Measurements from ENCODE around the gene PCDHB7. TPM values are rescaled to one million over a fixed set of nuclear protein-coding genes. Genes with fewer than 3 reads are reported as not detected.
"Not testable (repeated sequence)": the region's sequence is repeated elsewhere in the genome, so short reads cannot be mapped to it uniquely, and the experiment has no call there.

The PCDHB7 gene
- 0.25 TPM for total RNA-seq

DNA sequence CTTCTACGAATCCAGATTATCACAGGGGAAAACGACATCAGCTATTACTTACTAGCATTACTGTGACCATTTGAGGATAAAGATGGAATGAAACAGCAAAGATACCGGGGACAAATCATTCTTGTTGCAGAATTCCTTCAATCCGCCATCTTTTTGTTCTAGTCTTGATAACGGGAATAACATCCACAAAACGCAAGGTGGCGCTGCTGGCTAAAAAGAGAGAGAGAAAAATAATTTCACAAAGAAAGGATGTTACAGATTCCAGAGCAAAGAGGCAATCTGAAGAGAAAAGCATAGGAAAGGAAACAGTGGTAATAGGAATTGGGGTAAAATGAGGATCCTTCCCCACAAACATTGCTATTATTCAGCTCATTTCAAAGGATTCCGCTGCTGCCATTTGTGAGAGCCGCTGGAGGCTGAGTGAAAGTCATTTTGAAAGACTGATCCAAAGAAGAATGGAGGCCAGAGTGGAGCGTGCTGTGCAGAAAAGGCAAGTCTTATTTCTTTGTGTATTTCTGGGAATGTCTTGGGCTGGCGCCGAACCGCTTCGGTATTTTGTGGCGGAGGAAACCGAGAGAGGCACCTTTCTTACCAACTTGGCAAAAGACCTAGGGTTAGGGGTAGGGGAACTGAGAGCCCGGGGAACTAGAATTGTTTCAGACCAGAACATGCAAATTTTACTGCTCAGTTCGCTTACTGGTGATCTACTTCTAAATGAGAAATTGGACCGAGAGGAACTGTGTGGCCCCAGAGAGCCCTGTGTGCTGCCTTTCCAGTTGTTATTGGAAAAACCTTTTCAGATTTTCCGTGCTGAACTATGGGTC lies at the start of gene PCDHB7:
Gene PCDHB7 (plus strand): TSS at position 264 of the 824 bp plus-strand sequence. CDS start 192 bp downstream, at position 456.
- no peak for DNase-seq (ENCODE audit: low spot score)

DNA sequence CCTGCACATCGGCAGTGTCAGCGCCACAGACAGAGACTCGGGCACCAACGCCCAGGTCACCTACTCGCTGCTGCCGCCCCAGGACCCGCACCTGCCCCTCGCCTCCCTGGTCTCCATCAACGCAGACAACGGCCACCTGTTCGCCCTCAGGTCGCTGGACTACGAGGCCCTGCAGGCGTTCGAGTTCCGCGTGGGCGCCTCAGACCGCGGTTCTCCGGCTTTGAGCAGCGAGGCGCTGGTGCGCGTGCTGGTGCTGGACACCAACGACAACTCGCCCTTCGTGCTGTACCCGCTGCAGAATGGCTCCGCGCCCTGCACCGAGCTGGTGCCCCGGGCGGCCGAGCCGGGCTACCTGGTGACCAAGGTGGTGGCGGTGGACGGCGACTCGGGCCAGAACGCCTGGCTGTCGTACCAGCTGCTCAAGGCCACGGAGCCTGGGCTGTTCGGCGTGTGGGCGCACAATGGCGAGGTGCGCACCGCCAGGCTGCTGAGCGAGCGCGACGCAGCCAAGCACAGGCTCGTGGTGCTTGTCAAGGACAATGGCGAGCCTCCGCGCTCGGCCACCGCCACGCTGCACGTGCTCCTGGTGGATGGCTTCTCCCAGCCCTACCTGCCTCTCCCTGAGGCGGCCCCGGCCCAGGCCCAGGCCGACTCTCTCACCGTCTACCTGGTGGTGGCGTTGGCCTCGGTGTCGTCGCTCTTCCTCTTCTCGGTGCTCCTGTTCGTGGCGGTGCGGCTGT lies 48.9 kb upstream of the PCDHB7 start:
- not testable (repeated sequence) for DNase-seq (ENCODE audit: low spot score); ATAC-seq

More for the DNA sequence above, at the start of gene PCDHB7:
- ATAC-seq = no peak

DNA sequence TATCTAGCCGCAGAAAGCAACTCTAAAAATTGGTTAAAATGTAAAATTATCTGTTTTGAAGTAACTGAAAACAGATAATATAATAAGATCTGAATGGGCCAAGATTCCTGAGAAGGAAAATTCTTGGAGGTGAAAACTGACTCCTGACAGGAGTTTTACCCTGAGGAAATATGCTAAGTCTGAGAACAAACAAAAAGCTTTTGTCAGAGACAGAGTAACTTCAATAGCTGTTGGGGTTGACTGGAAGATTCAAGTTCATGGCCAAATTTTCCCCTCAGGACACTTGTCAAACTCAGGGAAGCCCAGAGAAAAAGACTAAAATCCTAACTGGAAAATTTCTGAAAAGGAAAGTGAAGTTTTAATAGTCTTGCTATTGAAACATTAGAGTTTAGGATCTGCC lies 45.1 kb upstream of the PCDHB7 start:
- DNase-seq (ENCODE audit: low spot score) (no peak), ATAC-seq (no peak)

DNA sequence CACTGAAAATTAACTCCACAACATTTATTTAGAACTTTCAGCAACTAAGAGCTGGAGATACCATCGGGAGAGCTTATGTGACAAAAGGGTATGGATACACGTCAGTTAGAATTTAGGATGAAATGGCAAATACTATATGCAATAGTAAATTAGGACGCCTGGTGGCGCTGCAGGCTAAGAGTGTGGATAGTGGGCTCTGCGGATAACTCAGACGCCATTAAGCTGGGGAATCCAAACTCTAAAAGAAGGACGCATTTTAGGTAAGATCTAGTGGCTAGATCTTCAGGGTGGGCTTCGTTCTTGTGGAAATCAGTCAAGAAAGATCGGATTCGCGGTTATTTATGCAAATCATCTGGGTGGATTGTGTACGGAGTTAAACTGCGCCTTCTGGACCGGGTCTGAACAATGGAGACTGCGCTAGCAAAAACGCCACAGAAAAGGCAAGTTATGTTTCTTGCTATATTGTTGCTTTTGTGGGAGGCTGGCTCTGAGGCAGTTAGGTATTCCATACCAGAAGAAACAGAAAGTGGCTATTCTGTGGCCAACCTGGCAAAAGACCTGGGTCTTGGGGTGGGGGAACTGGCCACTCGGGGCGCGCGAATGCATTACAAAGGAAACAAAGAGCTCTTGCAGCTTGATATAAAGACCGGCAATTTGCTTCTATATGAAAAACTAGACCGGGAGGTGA lies 37.3 kb upstream of the PCDHB7 start, which contains the start of gene PCDHB5:
Gene PCDHB5 (plus strand): TSS at position 177 of the 688 bp plus-strand sequence. CDS start 229 bp downstream, at position 406.
- DNase-seq (ENCODE audit: low spot score) (no peak), ATAC-seq (peak; percentile 78)

DNA sequence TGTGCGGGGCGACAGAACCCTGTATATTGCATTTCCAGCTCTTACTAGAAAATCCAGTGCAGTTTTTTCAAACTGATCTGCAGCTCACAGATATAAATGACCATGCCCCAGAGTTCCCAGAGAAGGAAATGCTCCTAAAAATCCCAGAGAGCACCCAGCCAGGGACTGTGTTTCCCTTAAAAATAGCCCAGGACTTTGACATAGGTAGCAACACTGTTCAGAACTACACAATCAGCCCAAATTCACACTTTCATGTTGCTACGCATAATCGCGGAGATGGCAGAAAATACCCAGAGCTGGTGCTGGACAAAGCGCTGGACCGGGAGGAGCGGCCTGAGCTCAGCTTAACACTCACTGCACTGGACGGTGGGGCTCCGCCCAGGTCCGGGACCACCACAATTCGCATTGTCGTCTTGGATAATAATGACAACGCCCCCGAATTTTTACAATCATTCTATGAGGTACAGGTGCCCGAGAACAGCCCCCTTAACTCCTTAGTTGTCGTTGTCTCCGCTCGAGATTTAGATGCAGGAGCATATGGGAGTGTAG lies 36.7 kb upstream of the PCDHB7 start:
- DNase-seq (ENCODE audit: low spot score) (no peak), ATAC-seq (no peak)

DNA sequence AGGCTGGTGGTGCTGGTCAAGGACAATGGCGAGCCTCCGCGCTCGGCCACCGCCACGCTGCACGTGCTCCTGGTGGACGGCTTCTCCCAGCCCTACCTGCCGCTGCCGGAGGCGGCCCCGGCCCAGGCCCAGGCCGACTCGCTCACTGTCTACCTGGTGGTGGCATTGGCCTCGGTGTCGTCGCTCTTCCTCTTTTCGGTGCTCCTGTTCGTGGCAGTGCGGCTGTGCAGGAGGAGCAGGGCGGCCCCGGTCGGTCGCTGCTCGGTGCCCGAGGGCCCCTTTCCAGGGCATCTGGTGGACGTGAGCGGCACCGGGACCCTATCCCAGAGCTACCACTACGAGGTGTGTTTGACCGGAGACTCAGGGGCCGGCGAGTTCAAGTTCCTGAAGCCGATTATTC lies 35.1 kb upstream of the PCDHB7 start:
- not testable (repeated sequence) for DNase-seq (ENCODE audit: low spot score)

DNA sequence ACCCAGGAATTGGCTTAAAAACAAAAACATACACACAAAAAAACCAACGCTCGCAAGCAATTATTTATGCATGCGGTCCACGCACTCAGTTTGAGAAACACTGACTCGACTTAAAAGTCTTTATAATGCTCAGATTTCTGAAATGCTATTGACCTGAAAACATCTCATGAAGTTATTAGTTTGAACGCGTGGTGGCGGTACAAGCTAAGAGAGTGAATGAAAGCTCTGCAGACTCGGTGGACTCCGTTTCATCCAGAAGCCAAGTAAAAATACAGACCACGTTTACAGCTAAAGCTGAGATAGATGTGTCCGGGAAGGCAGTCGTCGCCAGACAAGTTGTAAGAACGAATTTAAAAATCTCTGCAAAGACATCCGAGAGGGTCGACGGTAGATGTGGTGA lies 22.6 kb upstream of the PCDHB7 start, which contains the start of gene PCDHB6:
Gene PCDHB6 (plus strand): TSS at position 246 of the 400 bp plus-strand sequence. CDS start 201 bp downstream, outside the sequence.
- no peak for ATAC-seq
- no peak for DNase-seq (ENCODE audit: low spot score)

More for the DNA sequence above, 35.1 kb upstream of the PCDHB7 start:
- ATAC-seq = not testable (repeated sequence)

DNA sequence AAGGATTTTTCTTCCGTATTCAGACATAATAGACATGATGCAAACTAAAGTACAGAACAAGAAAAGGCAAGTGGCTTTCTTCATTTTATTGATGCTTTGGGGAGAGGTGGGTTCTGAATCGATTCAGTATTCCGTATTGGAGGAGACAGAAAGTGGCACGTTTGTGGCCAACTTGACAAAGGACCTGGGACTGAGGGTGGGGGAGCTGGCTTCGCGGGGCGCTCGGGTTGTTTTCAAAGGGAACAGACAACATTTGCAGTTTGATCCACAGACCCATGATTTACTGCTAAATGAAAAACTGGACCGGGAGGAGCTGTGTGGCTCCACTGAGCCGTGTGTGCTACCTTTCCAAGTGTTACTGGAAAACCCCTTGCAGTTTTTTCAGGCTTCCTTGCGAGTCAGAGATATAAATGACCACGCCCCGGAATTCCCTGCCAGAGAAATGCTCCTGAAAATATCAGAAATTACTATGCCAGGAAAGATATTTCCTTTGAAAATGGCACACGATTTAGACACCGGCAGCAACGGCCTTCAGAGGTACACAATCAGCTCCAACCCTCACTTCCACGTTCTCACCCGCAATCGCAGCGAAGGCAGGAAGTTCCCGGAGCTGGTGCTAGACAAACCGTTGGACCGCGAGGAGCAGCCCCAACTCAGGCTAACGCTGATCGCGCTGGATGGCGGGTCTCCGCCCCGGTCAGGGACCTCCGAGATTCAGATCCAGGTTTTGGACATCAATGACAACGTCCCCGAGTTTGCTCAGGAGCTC lies 22.0 kb upstream of the PCDHB7 start:
- ATAC-seq = no peak
- DNase-seq (ENCODE audit: low spot score) = no peak

DNA sequence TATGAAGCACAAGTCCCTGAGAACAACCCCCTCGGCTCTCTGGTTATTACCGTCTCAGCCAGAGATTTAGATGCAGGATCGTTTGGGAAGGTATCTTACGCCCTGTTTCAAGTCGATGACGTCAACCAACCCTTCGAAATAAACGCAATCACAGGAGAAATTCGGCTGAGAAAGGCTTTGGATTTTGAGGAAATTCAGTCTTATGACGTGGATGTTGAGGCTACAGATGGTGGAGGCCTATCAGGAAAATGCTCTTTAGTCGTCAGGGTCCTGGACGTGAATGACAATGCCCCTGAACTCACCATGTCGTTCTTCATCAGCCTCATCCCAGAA lies 21.5 kb upstream of the PCDHB7 start:
- ATAC-seq = no peak

DNA sequence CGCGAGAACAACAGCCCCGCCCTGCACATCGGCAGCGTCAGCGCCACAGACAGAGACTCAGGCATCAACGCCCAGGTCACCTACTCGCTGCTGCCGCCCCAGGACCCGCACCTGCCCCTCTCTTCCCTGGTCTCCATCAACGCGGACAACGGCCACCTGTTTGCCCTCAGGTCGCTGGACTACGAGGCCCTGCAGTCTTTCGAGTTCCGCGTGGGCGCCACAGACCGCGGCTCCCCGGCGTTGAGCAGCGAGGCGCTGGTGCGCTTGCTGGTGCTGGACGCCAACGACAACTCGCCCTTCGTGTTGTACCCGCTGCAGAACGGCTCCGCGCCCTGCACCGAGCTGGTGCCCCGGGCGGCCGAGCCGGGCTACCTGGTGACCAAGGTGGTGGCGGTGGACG lies 20.8 kb upstream of the PCDHB7 start:
- not testable (repeated sequence) for ATAC-seq; DNase-seq (ENCODE audit: low spot score)

More for the DNA sequence above, 21.5 kb upstream of the PCDHB7 start:
- no peak for DNase-seq (ENCODE audit: low spot score)

DNA sequence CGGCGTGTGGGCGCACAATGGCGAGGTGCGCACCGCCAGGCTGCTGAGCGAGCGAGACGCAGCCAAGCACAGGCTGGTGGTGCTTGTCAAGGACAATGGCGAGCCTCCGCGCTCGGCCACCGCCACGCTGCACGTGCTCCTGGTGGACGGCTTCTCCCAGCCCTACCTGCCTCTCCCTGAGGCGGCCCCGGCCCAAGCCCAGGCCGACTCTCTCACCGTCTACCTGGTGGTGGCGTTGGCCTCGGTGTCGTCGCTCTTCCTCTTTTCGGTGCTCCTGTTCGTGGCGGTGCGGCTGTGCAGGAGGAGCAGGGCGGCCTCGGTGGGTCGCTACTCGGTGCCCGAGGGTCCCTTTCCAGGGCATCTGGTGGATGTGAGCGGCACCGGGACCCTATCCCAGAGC lies 20.3 kb upstream of the PCDHB7 start:
- ATAC-seq; DNase-seq (ENCODE audit: low spot score): not testable (repeated sequence)

DNA sequence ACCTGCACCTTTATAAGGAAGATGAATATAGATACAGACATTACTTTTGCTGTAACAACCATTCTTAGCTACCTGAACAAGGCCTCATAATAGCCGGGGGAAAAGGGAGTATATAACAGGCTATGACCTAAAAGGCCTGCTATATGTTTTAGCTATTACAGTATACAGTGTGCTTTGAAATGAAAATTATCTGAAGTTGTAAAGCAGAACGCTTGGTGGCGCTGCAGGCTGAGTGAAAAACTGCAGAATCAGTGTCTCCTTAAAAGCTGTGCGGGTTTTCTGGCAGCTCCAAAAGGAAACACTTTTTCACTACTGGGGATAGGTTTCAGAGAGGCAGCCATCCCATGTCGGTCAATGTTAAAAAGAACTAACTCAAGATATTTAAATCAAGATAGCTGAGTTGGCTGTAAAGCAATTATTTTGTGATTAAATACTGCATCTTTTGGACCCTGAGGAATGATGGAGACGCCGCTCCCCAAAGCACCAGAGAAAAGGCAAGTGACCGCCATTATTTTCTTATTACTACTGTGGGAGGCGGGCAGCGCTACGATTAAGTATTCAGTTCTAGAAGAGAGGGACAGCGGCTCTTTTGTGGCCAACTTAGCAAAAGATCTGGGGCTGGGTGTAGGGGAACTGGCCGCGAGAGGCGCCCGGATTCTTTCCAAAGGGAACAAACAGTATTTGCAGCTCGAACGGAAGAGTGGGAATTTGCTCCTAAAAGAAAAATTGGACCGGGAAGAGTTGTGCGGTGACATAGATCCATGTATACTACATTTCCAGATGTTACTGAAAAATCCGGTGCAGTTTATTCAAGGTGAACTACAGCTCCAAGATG lies 16.7 kb upstream of the PCDHB7 start:
- ATAC-seq (no peak), DNase-seq (ENCODE audit: low spot score) (no peak)

DNA sequence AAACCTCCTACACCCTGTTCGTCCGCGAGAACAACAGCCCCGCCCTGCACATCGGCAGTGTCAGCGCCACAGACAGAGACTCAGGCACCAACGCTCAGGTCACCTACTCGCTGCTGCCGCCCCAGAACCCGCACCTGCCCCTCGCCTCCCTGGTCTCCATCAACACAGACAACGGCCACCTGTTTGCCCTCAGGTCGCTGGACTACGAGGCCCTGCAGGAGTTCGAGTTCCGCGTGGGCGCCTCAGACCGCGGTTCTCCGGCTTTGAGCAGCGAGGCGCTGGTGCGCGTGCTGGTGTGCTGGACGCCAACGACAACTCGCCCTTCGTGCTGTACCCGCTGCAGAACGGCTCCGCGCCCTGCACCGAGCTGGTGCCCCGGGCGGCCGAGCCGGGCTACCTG lies 15.1 kb upstream of the PCDHB7 start:
- ATAC-seq; DNase-seq (ENCODE audit: low spot score): not testable (repeated sequence)

DNA sequence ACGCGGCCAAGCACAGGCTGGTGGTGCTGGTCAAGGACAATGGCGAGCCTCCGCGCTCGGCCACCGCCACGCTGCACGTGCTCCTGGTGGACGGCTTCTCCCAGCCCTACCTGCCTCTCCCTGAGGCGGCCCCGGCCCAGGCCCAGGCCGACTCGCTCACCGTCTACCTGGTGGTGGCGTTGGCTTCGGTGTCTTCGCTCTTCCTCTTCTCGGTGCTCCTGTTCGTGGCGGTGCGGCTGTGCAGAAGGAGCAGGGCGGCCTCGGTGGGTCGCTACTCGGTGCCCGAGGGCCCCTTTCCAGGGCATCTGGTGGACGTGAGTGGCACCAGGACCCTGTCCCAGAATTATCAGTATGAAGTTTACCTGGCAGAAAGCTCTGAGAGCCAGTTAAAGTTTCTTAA lies 14.5 kb upstream of the PCDHB7 start:
- not testable (repeated sequence) for ATAC-seq; DNase-seq (ENCODE audit: low spot score)

DNA sequence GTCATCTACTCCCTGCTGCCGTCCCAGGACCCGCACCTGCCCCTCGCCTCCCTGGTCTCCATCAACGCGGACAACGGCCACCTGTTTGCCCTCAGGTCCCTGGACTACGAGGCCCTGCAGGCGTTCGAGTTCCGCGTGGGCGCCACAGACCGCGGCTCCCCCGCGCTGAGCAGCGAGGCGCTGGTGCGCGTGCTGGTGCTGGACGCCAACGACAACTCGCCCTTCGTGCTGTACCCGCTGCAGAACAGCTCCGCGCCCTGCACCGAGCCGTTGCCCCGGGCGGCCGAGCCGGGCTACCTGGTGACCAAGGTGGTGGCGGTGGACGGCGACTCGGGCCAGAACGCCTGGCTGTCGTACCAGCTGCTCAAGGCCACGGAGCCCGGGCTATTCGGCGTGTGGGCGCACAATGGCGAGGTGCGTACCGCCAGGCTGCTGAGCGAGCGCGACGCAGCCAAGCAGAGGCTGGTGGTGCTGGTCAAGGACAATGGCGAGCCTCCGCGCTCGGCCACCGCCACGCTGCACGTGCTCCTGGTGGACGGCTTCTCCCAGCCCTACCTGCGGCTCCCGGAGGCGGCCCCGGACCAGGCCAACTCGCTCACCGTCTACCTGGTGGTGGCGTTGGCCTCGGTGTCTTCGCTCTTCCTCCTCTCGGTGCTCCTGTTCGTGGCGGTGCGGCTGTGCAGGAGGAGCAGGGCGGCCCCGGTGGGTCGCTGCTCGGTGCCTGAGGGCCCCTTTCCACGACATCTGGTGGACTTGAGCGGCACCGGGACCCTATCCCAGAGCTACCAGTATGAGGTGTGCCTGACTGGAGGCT lies 2.1 kb downstream of the PCDHB7 start:
- not testable (repeated sequence) for ATAC-seq; DNase-seq (ENCODE audit: low spot score)

DNA sequence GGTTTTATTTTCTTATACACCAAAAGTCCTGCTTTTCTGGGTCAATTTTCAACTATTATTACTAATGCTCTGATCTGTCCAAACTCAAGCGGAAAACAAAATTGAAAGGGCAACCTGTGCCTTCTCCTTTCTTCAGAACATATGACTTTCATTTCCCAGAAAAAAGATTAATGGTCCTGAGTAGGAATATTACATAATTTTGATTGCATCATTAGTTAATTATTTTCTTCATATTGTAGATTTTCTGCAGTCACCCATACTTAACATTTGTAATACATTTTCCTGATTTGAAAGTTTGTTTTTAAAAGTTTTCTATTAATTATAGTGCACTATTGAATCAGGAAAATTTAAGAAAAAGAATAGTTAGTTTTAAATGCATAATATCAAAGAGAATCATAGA lies 3.5 kb downstream of the PCDHB7 start:
- DNase-seq (ENCODE audit: low spot score) (no peak), ATAC-seq (no peak)

DNA sequence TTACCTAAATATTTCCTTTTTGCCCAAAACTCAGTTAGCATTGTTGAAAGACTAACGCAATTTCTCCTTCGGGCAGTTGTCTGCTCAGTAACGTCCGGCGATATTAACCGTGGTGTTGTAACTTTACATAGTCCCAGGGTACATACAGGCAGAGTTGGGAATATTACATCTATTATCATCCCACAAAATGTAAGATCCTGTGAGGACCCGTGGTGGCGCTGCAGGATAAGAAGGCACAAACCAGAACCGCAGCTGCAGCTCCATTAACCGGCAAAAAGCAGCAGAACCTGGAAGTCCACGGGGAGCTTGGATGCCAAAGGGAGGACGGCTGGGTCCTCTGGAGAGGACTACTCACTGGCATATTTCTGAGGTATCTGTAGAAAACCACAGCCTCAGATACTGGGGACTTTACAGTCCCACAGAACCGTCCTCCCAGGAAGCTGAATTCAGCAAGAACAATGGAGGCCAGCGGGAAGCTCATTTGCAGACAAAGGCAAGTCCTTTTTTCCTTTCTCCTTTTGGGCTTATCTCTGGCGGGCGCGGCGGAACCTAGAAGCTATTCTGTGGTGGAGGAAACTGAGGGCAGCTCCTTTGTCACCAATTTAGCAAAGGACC lies 5.2 kb downstream of the PCDHB7 start, which contains the start of gene PCDHB8:
Gene PCDHB8 (plus strand): TSS at position 214 of the 615 bp plus-strand sequence. CDS start 245 bp downstream, at position 459.
- not testable (repeated sequence) for DNase-seq (ENCODE audit: low spot score); ATAC-seq

DNA sequence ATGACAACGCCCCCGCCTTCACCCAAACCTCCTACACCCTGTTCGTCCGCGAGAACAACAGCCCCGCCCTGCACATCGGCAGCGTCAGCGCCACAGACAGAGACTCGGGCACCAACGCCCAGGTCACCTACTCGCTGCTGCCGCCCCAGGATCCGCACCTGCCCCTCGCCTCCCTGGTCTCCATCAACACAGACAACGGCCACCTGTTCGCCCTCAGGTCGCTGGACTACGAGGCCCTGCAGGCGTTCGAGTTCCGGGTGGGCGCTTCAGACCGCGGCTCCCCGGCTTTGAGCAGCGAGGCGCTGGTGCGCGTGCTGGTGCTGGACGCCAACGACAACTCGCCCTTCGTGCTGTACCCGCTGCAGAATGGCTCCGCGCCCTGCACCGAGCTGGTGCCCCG lies 6.9 kb downstream of the PCDHB7 start:
- DNase-seq (ENCODE audit: low spot score); ATAC-seq: not testable (repeated sequence)

Data from left lobe of liver (tissue), 2 donors.